ENCODE measurements around the gene TOR1AIP2. TPM values are rescaled to one million over a fixed set of nuclear protein-coding genes. Genes with fewer than 3 reads are reported as not detected.
"Not testable (repeated sequence)": the region's sequence is repeated elsewhere in the genome, so short reads cannot be mapped to it uniquely, and the experiment has no call there.

TOR1AIP2 gene
- total RNA-seq, 1 donor = 92.3 TPM

- no peak overlapping the region for H3K4me3 ChIP-seq (ENCODE audit: insufficient read depth, low read length)
- H3K9me3 ChIP-seq (ENCODE audit: low read depth, low read length) = no peaks in the 10 kb centered on the region
- H3K4me1 ChIP-seq (ENCODE audit: insufficient read depth, low read length) = peaks cover 17% of the 10 kb centered on the region
- peaks cover 42% of the 10 kb centered on the region for H3K27me3 ChIP-seq (ENCODE audit: insufficient read depth, low read length)
- TF ChIP-seq CTCF (IDR thresholded peaks at IDR 0.05; ENCODE audit: extremely low read depth, low read depth, low read length) = no peak
- H3K27ac ChIP-seq (ENCODE audit: low read depth, low read length) = peak overlapping the region; percentile 76
- no peak for DNase-seq (ENCODE audit: insufficient read length, low spot score, missing footprints)
- no peak overlapping the region for H2AFZ ChIP-seq (ENCODE audit: low read length)
- no peaks in the 10 kb centered on the region for H3K79me2 ChIP-seq (ENCODE audit: insufficient read depth, low read length)
- H3K4me2 ChIP-seq (ENCODE audit: insufficient read depth, low read length) = no peak overlapping the region
- peaks cover 2% of the 10 kb centered on the region for H4K20me1 ChIP-seq (ENCODE audit: insufficient read depth, low read length)
- H3K36me3 ChIP-seq (ENCODE audit: insufficient read depth, low read length) = no peaks in the 10 kb centered on the region
Observed at GRCh38 chr1:179807291-179807690, 70.3 kb downstream of the TOR1AIP2 start.

- H3K27me3 ChIP-seq (ENCODE audit: insufficient read depth, low read length) = peaks cover 39% of the 10 kb centered on the region
- no peak overlapping the region for H3K4me3 ChIP-seq (ENCODE audit: insufficient read depth, low read length)
- H3K27ac ChIP-seq (ENCODE audit: low read depth, low read length) = no peak overlapping the region
- H3K4me1 ChIP-seq (ENCODE audit: insufficient read depth, low read length) = peaks cover 17% of the 10 kb centered on the region
- H3K36me3 ChIP-seq (ENCODE audit: insufficient read depth, low read length) = no peaks in the 10 kb centered on the region
- peak; percentile 61 for DNase-seq (ENCODE audit: insufficient read length, low spot score, missing footprints)
- peaks cover 2% of the 10 kb centered on the region for H4K20me1 ChIP-seq (ENCODE audit: insufficient read depth, low read length)
- no peak overlapping the region for H3K4me2 ChIP-seq (ENCODE audit: insufficient read depth, low read length)
- TF ChIP-seq CTCF (IDR thresholded peaks at IDR 0.05; ENCODE audit: extremely low read depth, low read depth, low read length) = no peak
- H3K79me2 ChIP-seq (ENCODE audit: insufficient read depth, low read length) = no peaks in the 10 kb centered on the region
- no peaks in the 10 kb centered on the region for H3K9me3 ChIP-seq (ENCODE audit: low read depth, low read length)
- no peak overlapping the region for H2AFZ ChIP-seq (ENCODE audit: low read length)
Observed at GRCh38 chr1:179806333-179806732, 71.3 kb downstream of the TOR1AIP2 start.

- H3K4me1 ChIP-seq (ENCODE audit: insufficient read depth, low read length) = peaks cover 17% of the 10 kb centered on the region
- H3K27ac ChIP-seq (ENCODE audit: low read depth, low read length) = no peak overlapping the region
- H3K4me3 ChIP-seq (ENCODE audit: insufficient read depth, low read length) = no peak overlapping the region
- H3K79me2 ChIP-seq (ENCODE audit: insufficient read depth, low read length) = no peaks in the 10 kb centered on the region
- no peak for TF ChIP-seq CTCF (IDR thresholded peaks at IDR 0.05; ENCODE audit: extremely low read depth, low read depth, low read length)
- peaks cover 39% of the 10 kb centered on the region for H3K27me3 ChIP-seq (ENCODE audit: insufficient read depth, low read length)
- H3K36me3 ChIP-seq (ENCODE audit: insufficient read depth, low read length) = no peaks in the 10 kb centered on the region
- no peak overlapping the region for H2AFZ ChIP-seq (ENCODE audit: low read length)
- no peak for DNase-seq (ENCODE audit: insufficient read length, low spot score, missing footprints)
- H3K4me2 ChIP-seq (ENCODE audit: insufficient read depth, low read length) = no peak overlapping the region
- H3K9me3 ChIP-seq (ENCODE audit: low read depth, low read length) = no peaks in the 10 kb centered on the region
- H4K20me1 ChIP-seq (ENCODE audit: insufficient read depth, low read length) = peaks cover 2% of the 10 kb centered on the region
Observed at GRCh38 chr1:179805291-179806195, 72.1 kb downstream of the TOR1AIP2 start.

GRCh38 chr1:179804417-179804816 lies 73.2 kb downstream of the TOR1AIP2 start:
- not testable (repeated sequence) for H3K4me2 ChIP-seq (ENCODE audit: insufficient read depth, low read length); DNase-seq (ENCODE audit: insufficient read length, low spot score, missing footprints); H2AFZ ChIP-seq (ENCODE audit: low read length); H3K27ac ChIP-seq (ENCODE audit: low read depth, low read length); H3K4me3 ChIP-seq (ENCODE audit: insufficient read depth, low read length); H4K20me1 ChIP-seq (ENCODE audit: insufficient read depth, low read length); H3K9me3 ChIP-seq (ENCODE audit: low read depth, low read length); H3K79me2 ChIP-seq (ENCODE audit: insufficient read depth, low read length); H3K36me3 ChIP-seq (ENCODE audit: insufficient read depth, low read length)
- H3K27me3 ChIP-seq (ENCODE audit: insufficient read depth, low read length) = peaks cover 43% of the 10 kb centered on the region
- peaks cover 14% of the 10 kb centered on the region for H3K4me1 ChIP-seq (ENCODE audit: insufficient read depth, low read length)

Measured in osteoblast (primary cell).